Measurements from ENCODE around the gene ZP1. TPM values are rescaled to one million over a fixed set of nuclear protein-coding genes. Genes with fewer than 3 reads are reported as not detected.

Gene ZP1
- total RNA-seq, 1 donor: not detected

DNA sequence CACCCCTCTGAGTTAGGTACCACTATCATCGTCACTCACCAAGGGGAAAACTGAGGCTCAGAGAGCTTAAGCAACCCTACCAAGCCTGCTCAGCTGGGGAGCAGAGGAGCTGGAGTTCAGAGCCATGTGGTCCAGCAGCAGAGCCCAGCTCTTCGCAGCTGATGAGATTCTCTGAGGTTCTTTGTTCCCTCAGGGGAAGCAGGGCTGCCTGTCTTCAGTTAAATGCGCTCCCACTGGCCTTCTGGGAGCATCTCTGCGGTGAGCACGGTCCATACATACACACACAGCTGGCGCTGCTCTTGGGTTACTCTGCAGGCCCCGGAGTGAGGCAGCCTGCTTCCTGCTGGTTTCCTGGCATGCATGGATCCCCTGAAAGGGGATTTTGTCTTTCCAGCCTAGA, 6.4 kb upstream of the ZP1 start:
- TF ChIP-seq, protein P1, sequence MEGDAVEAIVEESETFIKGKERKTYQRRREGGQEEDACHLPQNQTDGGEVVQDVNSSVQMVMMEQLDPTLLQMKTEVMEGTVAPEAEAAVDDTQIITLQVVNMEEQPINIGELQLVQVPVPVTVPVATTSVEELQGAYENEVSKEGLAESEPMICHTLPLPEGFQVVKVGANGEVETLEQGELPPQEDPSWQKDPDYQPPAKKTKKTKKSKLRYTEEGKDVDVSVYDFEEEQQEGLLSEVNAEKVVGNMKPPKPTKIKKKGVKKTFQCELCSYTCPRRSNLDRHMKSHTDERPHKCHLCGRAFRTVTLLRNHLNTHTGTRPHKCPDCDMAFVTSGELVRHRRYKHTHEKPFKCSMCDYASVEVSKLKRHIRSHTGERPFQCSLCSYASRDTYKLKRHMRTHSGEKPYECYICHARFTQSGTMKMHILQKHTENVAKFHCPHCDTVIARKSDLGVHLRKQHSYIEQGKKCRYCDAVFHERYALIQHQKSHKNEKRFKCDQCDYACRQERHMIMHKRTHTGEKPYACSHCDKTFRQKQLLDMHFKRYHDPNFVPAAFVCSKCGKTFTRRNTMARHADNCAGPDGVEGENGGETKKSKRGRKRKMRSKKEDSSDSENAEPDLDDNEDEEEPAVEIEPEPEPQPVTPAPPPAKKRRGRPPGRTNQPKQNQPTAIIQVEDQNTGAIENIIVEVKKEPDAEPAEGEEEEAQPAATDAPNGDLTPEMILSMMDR (IDR thresholded peaks at IDR 0.05; ENCODE audit: insufficient read depth, low read length): no peak
- H3K4me3 ChIP-seq (ENCODE audit: low read depth, low read length): no peak overlapping the region
- no peak for DNase-seq (ENCODE audit: low read depth)

DNA sequence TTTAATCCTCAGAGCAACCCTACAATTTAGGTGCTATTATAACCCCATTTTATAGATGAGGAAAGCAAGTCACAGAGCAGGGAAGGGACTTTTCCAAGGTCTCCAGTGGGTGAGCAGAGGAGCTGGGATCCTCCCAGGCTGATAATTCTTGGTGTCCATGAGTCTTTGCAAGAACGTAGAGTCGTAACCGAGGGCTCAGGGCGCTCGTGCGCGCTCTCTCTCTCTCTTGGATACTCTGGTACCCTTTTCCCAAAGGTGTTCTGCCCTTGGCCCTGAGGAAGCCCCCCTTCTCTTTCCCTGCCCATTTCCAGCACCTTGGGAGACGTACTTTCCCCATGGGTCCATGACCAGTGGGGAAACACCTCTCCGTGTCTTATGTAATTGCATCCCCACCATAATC, 5.2 kb upstream of the ZP1 start:
- no peak for DNase-seq (ENCODE audit: low read depth)
- no peak overlapping the region for H3K4me3 ChIP-seq (ENCODE audit: low read depth, low read length)
- TF ChIP-seq, protein P1 (IDR thresholded peaks at IDR 0.05; ENCODE audit: insufficient read depth, low read length): no peak

DNA sequence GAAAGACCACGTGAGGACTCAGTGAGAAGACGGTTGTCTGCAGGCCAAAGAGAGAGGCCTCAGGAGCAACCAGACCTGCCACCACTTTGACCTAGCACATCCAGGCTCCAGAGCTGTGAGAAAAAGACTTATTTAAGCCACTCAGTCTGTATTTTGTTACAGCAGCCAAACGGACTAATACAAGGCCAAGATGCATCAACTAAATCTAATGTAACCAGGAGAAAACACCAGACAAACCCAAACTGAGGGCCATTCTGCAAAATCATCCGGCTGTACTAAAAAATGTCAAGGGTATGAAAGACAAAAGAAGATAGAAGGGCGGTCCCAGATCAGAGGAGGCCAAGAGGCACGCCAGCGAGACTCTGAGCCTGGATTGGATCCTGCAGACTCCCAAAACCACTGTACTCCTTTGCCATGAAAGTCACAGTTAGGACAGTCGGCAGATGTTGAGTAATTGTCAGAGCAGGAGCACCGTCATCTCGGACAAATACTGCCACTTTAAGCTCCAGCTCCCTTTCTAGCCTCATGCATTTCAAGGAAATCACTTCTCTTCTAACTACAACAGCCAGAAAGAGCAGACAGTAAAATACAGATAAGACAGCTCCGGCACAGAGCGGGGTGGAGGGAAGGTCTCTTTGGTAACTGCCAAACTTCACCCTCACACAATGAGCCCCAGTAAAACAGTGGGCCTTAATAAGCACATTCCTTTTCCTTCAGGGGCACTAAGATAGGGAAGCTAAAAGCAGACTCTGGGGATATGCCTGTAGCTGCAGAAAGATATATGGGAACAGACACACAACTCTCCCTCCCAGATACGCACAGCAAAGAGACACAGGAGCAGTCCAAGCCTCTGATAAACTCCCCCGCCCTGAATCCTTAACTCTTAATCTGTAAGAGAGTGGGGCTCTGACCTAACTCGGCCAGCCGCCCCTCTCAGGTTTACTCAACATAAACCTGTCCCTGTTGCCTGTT, 3.5 kb upstream of the ZP1 start:
- DNase-seq (ENCODE audit: low read depth): no peak
- no peak overlapping the region for H3K4me3 ChIP-seq (ENCODE audit: low read depth, low read length)
- TF ChIP-seq, protein P1 (IDR thresholded peaks at IDR 0.05; ENCODE audit: insufficient read depth, low read length): no peak

DNA sequence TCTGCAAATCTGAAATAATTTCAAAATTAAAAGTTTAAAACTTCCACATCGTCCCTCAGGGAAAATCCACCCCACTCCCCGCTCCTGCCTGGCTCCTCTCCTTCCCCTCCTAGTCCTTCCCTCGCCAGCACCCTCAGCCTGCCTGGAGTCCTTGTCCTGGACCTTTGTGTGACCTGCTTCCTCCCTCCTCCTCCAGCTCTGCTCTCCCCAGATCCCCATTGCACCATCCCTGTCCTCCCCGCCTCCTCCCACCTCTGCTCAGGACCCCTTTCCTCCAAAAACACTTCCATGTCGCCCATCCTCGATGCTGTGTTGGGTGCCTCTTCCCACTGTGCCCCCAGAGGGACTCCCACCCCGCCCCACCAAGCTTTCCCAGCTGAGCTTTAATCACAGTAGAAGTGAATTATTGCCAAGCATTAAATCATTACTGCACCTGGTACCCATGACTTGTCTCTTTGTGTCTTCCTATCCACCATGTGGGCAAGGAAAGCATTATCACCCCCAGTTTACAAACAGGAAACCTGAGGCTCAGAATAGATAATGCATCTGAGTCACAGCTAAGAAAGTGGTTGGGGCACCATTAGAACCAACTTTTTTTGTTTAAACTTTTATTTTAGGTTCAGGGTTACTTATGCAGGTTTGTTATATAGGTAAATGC, 2.4 kb upstream of the ZP1 start:
- H3K4me3 ChIP-seq (ENCODE audit: low read depth, low read length): no peak overlapping the region
- DNase-seq (ENCODE audit: low read depth): no peak
- TF ChIP-seq, protein P1 (IDR thresholded peaks at IDR 0.05; ENCODE audit: insufficient read depth, low read length): no peak

DNA sequence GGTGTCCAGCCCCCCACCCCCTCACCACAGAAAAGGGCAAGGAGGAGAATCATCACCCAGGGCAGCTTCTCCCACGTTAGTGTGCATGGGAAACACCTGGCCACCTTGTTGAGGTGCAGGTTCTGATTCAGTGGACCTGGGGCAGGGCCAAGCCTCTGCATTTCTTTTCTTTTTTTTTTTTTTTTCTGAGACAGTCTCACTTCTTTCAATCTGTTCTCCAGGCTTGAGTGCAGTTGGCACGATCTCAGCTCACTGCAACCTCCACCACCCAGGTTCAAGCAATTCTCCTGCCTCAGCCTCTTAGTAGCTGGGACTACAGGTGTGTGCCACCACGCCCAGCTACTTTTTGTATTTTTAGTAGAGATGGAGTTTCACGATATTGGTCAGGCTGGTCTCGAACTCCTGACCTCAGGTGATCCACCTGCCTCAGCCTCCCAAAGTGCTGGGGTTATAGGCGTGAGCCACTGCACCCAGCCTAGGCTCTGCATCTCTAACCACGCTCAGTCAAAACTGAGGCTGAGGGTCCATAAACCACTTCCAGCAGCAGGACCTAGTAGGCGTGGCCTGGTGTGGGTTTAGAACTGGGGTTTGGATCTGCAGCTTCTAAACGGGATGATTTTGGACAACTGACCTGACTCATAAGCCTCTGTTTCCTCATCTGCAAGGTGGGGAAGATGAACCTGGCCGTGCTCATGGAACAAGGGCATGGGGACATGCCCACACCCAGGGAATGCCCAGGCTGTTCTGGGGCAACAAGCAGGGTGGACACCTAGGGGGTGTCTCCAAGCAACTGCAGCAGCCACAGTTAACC, 734 bp downstream of the ZP1 start:
- TF ChIP-seq, protein P1 (IDR thresholded peaks at IDR 0.05; ENCODE audit: insufficient read depth, low read length): no peak
- H3K4me3 ChIP-seq (ENCODE audit: low read depth, low read length): no peak overlapping the region
- no peak for DNase-seq (ENCODE audit: low read depth)

DNA sequence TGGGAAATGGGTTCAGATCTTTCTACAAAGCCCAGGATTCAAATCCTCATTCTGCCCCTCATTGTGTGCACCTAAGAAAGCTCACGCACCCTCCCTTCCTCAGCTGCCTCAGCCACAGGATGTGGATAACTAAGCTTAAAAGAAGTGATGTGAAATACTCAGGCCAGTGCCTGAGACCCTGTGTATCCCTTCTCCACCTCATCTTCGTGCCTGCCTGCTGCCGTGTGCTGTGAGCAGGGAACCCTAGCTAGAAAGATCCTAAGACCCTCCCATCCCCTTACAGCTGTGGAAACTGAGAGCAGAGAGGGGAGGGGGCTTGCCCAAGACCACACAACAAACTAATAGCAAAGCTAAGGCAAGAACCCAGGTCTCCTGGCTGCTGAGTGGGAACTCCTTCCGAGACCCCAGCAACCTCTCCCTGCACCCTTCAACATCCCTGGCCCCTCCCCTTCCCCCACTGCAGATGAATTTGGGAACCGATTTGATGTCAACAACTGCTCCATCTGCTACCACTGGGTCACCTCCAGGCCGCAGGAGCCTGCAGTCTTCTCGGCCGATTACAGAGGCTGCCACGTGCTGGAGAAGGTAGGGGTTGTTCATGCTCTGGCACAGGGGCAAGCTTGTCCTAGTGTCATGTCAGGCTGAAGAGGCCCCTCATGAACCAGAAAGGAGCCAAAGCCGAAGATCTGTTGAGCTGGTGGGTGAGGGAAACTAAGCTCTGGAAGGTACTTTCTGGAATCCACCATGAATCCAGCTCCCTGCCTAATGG, 1.5 kb downstream of the ZP1 start:
- TF ChIP-seq, protein P1 (IDR thresholded peaks at IDR 0.05; ENCODE audit: insufficient read depth, low read length): no peak
- no peak overlapping the region for H3K4me3 ChIP-seq (ENCODE audit: low read depth, low read length)
- no peak for DNase-seq (ENCODE audit: low read depth)

Measured in fibroblast of the aortic adventitia (primary cell).